HepG2 (cell line): Measurements from ENCODE around the gene RBSN. TPM values are rescaled to one million over a fixed set of nuclear protein-coding genes. Genes with fewer than 3 reads are reported as not detected.
A peak's percentile ranks its signal among the peaks of the same experiment; 100 is the strongest.

Experiments
- HNF4A ChIP-seq: sonication (generic); formaldehyde crosslinking; IDR thresholded peaks from 2 replicates; pipeline ENCODE4 v1.4.0; 2020; ENCODE audit warnings: missing genetic modification reagents
- HOXA3 ChIP-seq: sonication (generic); formaldehyde crosslinking; IDR thresholded peaks from 2 replicates; pipeline ENCODE4 v1.5.0; 2020; ENCODE audit warnings: missing genetic modification reagents
- MED13 ChIP-seq: sonication (generic); formaldehyde crosslinking; IDR thresholded peaks from 2 replicates; pipeline ENCODE4 v1.5.0; 2020; ENCODE audit warnings: missing genetic modification reagents
- NFYC ChIP-seq: IDR thresholded peaks from 2 replicates; pipeline ENCODE4 v1.6.1; 2016; ENCODE audit warnings: missing genetic modification reagents, missing compliant biosample characterization
- PHF5A ChIP-seq: IDR thresholded peaks from one replicate; pipeline ENCODE4 v1.6.1; 2018; ENCODE audit warnings: low read depth, missing genetic modification reagents; ENCODE audit not compliant: unreplicated experiment
- REPIN1 ChIP-seq: sonication (generic); formaldehyde crosslinking; IDR thresholded peaks from 2 replicates; pipeline ENCODE4 v1.8.0; 2022; ENCODE audit warnings: missing genetic modification reagents, low read depth, mild to moderate bottlenecking, borderline replicate concordance
- SMAD1 ChIP-seq: sonication (generic); formaldehyde crosslinking; IDR thresholded peaks from 2 replicates; pipeline ENCODE4 v1.4.0; 2020; ENCODE audit warnings: missing genetic modification reagents, low read depth, mild to moderate bottlenecking, borderline replicate concordance
- TBL1XR1 ChIP-seq: fragments of 150-350 bp; IDR thresholded peaks from 2 replicates; pipeline ENCODE4 v1.6.1; 2014; ENCODE audit warnings: borderline replicate concordance, low read length; ENCODE audit not compliant: partially characterized antibody
- ZIK1 ChIP-seq: sonication (generic); formaldehyde crosslinking; IDR thresholded peaks from 2 replicates; pipeline ENCODE4 v1.5.0; 2020; ENCODE audit warnings: mild to moderate bottlenecking, low read depth, missing genetic modification reagents, borderline replicate concordance
- ZNF124 ChIP-seq: sonication (generic); formaldehyde crosslinking; IDR thresholded peaks from 2 replicates; pipeline ENCODE4 v1.4.0; 2020; ENCODE audit warnings: missing genetic modification reagents
- ZNF34 ChIP-seq: sonication (generic); formaldehyde crosslinking; IDR thresholded peaks from 2 replicates; pipeline ENCODE4 v1.4.0; 2020; ENCODE audit warnings: mild to moderate bottlenecking, missing genetic modification reagents, borderline replicate concordance
- ZNF572 ChIP-seq: sonication (generic); formaldehyde crosslinking; IDR thresholded peaks from 2 replicates; pipeline ENCODE4 v1.5.1; 2020; ENCODE audit warnings: mild to moderate bottlenecking, missing genetic modification reagents
- ZNF790 ChIP-seq: sonication (generic); formaldehyde crosslinking; IDR thresholded peaks from 2 replicates; pipeline ENCODE4 v1.8.0; 2022; ENCODE audit warnings: missing genetic modification reagents, mild to moderate bottlenecking, borderline replicate concordance
- ZNF879 ChIP-seq: sonication (generic); formaldehyde crosslinking; IDR thresholded peaks from 2 replicates; pipeline ENCODE4 v1.8.1; 2023; ENCODE audit warnings: missing genetic modification reagents
- polyA plus RNA-seq, 8 experiments: library from polyadenylated mRNA; depleted of rRNA in 3 of 8; stranded (reverse) in 7 of 8; unstranded in 1 of 8; fragments of >200 nt; fragmentation: Illumina TruSeq in 4 of 8; extraction: Trizol in 4 of 8; gene quantifications; 2 replicates each; pipeline versions ENCODE4 v1.2.1 to v1.2.3, GENCODE V29; 2011 to 2016; ENCODE audit warnings: low read depth in 4 of 8, missing spikeins in 1 of 8, mixed read lengths in 1 of 8; ENCODE audit not compliant: insufficient read depth in 1 of 8
- total RNA-seq, 5 experiments: library from RNA; depleted of rRNA; stranded (reverse); fragments of >200 nt; fragmentation: Illumina TruSeq; extraction: Trizol; gene quantifications; 2 replicates each; pipeline ENCODE4 v1.2.3, GENCODE V29; 2016; ENCODE audit warnings: low read depth in 1 of 5
- TF ChIP-seq, protein P1 (sequence below): sonication (generic); formaldehyde crosslinking; IDR thresholded peaks from 2 replicates; pipeline ENCODE4 v1.4.0; 2020; ENCODE audit warnings: missing genetic modification reagents
- TF ChIP-seq, protein P2 (sequence below): sonication (generic); formaldehyde crosslinking; conservative IDR thresholded peaks from 2 replicates; pipeline ENCODE4 v1.8.1; 2023; ENCODE audit warnings: missing genetic modification reagents
- TF ChIP-seq, protein P3 (sequence below): sonication (generic); formaldehyde crosslinking; IDR thresholded peaks from 2 replicates; pipeline ENCODE4 v1.8.1; 2023; ENCODE audit warnings: missing genetic modification reagents, mild to moderate bottlenecking, borderline replicate concordance
- TF ChIP-seq, protein P4 (sequence below): IDR thresholded peaks from 2 replicates; pipeline ENCODE4 v1.6.1; 2012; ENCODE audit warnings: low read length, improper control_type of control experiment

RBSN gene
- total and polyA plus RNA-seq, 2 of the 13 experiments (the other 11 are each of a cell fraction or from before 2014, with no cell fraction given) = 7.9 to 11.8 TPM

DNA sequence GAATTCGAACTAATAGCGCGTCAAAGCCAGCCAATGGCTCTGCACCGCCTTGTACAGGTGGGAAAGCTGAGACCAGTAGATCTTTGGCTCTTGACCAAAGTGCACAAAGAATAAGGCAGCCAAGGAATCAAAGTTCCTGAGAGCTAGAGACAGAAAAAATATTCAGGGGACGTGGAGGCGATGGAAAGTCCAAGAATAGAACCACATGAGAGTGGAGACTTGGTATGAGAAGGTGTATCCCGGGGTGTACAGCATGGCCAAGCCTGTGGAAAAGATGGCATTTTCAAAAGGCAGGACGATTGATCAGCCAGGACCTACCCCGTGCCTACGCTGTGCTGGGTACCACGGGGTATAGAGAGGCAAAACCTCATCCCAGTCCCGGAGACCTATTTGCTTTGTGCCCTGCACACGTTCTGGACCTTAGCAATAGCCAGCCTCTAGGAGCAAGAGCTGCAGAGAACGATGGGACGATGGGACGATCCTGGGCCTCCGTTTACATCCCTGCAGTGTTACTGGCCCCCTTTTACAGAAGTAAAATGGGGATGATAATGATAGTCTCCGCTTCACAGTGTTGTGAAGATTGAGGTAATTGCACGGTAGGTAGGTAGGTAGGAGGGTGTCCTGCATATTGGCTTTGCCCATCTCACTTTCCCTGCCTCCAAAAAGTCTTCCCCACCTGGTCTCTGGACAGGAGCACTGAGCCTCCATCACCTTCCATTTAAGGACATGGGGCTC lies 583 bp upstream of the RBSN start (continued):
- TF ChIP-seq, protein P1, sequence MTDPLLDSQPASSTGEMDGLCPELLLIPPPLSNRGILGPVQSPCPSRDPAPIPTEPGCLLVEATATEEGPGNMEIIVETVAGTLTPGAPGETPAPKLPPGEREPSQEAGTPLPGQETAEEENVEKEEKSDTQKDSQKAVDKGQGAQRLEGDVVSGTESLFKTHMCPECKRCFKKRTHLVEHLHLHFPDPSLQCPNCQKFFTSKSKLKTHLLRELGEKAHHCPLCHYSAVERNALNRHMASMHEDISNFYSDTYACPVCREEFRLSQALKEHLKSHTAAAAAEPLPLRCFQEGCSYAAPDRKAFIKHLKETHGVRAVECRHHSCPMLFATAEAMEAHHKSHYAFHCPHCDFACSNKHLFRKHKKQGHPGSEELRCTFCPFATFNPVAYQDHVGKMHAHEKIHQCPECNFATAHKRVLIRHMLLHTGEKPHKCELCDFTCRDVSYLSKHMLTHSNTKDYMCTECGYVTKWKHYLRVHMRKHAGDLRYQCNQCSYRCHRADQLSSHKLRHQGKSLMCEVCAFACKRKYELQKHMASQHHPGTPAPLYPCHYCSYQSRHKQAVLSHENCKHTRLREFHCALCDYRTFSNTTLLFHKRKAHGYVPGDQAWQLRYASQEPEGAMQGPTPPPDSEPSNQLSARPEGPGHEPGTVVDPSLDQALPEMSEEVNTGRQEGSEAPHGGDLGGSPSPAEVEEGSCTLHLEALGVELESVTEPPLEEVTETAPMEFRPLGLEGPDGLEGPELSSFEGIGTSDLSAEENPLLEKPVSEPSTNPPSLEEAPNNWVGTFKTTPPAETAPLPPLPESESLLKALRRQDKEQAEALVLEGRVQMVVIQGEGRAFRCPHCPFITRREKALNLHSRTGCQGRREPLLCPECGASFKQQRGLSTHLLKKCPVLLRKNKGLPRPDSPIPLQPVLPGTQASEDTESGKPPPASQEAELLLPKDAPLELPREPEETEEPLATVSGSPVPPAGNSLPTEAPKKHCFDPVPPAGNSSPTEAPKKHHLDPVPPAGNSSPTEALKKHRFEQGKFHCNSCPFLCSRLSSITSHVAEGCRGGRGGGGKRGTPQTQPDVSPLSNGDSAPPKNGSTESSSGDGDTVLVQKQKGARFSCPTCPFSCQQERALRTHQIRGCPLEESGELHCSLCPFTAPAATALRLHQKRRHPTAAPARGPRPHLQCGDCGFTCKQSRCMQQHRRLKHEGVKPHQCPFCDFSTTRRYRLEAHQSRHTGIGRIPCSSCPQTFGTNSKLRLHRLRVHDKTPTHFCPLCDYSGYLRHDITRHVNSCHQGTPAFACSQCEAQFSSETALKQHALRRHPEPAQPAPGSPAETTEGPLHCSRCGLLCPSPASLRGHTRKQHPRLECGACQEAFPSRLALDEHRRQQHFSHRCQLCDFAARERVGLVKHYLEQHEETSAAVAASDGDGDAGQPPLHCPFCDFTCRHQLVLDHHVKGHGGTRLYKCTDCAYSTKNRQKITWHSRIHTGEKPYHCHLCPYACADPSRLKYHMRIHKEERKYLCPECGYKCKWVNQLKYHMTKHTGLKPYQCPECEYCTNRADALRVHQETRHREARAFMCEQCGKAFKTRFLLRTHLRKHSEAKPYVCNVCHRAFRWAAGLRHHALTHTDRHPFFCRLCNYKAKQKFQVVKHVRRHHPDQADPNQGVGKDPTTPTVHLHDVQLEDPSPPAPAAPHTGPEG (CRISPR knock-in tag) = peak; percentile 19; the same call in 1 of the 2 replicates
- TF ChIP-seq SMAD1 (CRISPR knock-in tag) = no peak
- TF ChIP-seq ZNF34 (CRISPR knock-in tag) = 0 out of 2 replicates have a peak, but pooled peaks have one; percentile 14
- 0 out of 2 replicates have a peak, but pooled peaks have one; percentile 6 for TF ChIP-seq REPIN1 (CRISPR knock-in tag)
- no peak for TF ChIP-seq ZNF572 (CRISPR knock-in tag)
- TF ChIP-seq ZNF790 (CRISPR knock-in tag) = no peak
- no peak for TF ChIP-seq HOXA3 (CRISPR knock-in tag)
- TF ChIP-seq, protein P2, sequence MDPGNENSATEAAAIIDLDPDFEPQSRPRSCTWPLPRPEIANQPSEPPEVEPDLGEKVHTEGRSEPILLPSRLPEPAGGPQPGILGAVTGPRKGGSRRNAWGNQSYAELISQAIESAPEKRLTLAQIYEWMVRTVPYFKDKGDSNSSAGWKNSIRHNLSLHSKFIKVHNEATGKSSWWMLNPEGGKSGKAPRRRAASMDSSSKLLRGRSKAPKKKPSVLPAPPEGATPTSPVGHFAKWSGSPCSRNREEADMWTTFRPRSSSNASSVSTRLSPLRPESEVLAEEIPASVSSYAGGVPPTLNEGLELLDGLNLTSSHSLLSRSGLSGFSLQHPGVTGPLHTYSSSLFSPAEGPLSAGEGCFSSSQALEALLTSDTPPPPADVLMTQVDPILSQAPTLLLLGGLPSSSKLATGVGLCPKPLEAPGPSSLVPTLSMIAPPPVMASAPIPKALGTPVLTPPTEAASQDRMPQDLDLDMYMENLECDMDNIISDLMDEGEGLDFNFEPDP (CRISPR knock-in tag) = 0 out of 2 replicates have a peak, but pooled peaks have one; percentile 32
- TF ChIP-seq, protein P3, sequence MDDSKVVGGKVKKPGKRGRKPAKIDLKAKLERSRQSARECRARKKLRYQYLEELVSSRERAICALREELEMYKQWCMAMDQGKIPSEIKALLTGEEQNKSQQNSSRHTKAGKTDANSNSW (CRISPR knock-in tag) = no peak
- no peak for TF ChIP-seq PHF5A (CRISPR knock-in tag)
- TF ChIP-seq HNF4A (CRISPR knock-in tag) = no peak
- TF ChIP-seq, protein P4, sequence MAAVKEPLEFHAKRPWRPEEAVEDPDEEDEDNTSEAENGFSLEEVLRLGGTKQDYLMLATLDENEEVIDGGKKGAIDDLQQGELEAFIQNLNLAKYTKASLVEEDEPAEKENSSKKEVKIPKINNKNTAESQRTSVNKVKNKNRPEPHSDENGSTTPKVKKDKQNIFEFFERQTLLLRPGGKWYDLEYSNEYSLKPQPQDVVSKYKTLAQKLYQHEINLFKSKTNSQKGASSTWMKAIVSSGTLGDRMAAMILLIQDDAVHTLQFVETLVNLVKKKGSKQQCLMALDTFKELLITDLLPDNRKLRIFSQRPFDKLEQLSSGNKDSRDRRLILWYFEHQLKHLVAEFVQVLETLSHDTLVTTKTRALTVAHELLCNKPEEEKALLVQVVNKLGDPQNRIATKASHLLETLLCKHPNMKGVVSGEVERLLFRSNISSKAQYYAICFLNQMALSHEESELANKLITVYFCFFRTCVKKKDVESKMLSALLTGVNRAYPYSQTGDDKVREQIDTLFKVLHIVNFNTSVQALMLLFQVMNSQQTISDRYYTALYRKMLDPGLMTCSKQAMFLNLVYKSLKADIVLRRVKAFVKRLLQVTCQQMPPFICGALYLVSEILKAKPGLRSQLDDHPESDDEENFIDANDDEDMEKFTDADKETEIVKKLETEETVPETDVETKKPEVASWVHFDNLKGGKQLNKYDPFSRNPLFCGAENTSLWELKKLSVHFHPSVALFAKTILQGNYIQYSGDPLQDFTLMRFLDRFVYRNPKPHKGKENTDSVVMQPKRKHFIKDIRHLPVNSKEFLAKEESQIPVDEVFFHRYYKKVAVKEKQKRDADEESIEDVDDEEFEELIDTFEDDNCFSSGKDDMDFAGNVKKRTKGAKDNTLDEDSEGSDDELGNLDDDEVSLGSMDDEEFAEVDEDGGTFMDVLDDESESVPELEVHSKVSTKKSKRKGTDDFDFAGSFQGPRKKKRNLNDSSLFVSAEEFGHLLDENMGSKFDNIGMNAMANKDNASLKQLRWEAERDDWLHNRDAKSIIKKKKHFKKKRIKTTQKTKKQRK = no peak
- TF ChIP-seq MED13 (CRISPR knock-in tag) = no peak
- TF ChIP-seq ZIK1 (CRISPR knock-in tag) = no peak
- TF ChIP-seq ZNF879 (CRISPR knock-in tag) = 0 out of 2 replicates have a peak, but pooled peaks have one; percentile 39
- TF ChIP-seq NFYC (CRISPR knock-in tag) = no peak
- TF ChIP-seq ZNF124 (CRISPR knock-in tag) = no peak
- TF ChIP-seq TBL1XR1 = peak; percentile 8
